Kasumi-1 (cell line): ENCODE measurements around the gene DCST2.
A peak's percentile ranks its signal among the peaks of the same experiment; 100 is the strongest.

Experiments used
- DNase-seq, 2 experiments: peaks; one replicate each; lab custom pipeline; 2025; lab: John Stamatoyannopoulos, UW

Gene DCST2

DNA sequence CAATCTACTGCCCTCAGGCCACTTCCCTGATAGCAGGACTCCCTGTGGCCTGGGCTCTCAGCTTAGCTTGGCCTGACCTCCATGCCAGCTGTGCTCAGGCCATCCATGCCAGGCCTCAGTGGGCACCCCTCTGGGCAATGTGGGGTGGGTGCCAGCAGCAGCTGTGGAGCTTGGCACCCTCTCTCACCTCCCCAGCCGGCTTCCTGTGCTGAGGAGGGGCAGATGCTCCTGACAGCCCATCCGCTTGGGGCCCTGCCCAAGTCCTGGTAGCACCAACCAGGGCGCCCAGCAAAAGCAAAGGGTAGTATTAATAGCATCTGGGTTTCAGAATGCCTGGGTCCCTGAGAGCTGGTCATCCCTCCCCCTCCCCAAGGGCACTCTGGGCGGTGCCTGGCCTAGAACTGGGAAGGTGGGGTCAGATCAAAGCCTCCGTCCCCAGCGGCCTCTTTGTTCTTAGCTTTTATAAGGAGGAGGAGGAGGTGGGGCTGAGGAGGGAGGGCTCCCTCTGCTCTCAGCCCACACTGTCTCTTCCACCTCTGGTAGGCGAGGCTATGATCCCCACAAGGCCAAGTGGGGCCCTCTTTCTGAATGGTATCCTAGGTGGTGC, 36.1 kb upstream of the DCST2 start:
- no peak for DNase-seq

GRCh38 chr1:155068599-155068998, 35.0 kb upstream of the DCST2 start:
- DNase-seq, result no peak

DNA sequence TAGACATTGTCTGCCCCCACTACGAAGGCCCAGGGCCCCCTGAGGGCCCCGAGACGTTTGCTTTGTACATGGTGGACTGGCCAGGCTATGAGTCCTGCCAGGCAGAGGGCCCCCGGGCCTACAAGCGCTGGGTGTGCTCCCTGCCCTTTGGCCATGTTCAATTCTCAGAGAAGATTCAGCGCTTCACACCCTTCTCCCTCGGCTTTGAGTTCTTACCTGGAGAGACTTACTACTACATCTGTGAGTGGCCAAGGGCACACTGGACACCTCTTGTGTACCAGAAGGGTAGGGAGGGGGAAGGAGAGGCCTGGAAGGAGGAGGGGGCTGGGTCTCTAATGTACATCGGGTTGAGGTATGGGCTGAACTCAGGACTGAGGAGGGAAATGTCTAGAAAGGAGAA, 33.2 kb upstream of the DCST2 start:
- DNase-seq, result no peak

DNA sequence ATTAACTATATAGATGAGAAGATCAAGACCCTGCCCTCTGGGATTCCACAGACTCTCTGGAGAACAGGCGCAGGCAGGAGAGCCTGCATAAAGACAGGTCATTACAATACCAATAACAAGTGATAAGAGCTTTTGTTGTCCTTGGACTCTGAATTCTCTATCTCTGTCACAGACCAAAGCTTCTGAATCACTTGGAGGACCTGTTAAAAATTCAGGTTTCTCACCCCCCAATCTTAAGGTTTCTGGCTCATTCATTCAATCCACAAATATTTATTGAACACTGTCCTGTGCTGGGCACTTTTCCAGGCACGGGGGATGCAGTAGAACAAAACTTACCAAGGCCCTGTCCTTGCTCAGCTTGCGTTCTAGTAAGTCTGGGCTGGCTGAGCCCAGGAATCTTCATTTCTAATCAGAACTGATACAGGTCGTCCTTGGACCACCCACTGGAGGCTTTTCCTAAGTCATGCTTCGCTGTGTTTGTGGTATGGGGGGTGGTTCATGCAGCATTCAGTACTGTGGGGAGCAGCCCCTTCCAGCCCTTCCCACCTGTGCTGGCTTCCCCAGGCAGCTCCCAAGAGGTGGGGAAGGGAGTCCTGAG, 31.4 kb upstream of the DCST2 start:
- no peak for DNase-seq

DNA sequence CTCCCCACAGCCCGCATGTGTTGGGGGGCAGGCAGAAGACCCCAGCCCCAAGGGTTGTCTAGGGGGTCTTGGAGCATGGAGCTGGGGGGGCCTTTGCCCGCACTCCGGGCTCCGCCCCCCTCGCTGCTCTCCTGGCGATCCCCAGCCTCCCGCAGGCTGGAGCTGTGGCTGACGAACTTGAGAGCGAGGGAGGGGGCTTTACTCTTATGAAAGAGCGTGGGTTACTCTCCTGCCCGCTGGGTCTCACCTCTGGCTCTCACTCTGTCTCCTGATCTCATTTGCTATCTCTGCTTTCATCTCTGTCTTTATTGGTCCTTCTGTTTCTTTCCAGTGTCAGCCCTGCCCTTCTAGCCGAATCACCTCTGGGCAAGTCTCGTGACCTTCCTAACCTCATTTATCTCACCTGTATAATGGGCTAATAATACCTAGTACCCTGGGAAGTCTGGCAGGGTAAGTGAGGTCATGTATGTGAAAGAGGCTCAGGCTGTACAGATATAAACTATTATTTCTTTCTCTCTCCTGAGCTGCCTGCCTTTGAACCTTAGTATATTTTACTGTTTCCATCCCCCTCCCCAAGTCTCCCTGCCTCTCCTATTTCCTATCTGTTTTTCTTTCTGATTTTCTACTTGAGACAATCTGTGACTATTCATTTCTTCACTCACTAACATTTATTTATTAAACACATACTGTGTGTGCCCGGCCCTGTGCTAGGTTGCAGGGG, 30.7 kb upstream of the DCST2 start:
- peak; percentile 33 to 38 for DNase-seq

DNA sequence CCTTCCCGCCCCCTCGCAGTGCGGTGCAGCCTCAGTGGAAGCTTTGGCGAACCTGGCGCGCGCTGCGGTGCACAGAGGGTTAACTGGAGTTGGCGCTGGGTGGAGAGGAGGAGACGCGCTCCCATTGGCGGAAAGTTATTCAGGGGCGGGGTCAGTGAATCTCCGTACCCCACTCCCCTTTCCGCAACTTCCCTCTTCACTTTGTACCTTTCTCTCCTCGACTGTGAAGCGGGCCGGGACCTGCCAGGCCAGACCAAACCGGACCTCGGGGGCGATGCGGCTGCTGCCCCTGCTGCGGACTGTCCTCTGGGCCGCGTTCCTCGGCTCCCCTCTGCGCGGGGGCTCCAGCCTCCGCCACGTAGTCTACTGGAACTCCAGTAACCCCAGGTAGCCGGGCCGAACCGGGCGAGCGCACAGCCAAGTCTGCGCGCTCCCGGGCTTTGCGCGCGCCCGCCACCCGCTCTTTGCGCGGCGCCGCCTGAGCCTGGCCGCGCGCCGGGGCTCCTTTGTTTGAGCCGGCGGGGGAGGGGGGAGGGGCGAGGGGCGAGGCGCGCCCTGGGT, 30.0 kb upstream of the DCST2 start, which contains the start of gene EFNA4:
TSS of gene EFNA4 (plus strand) at position 191 of the 561 bp plus-strand sequence. CDS start at position 275, 84 bp downstream.
- peak; percentile 95 to 97 for DNase-seq

DNA sequence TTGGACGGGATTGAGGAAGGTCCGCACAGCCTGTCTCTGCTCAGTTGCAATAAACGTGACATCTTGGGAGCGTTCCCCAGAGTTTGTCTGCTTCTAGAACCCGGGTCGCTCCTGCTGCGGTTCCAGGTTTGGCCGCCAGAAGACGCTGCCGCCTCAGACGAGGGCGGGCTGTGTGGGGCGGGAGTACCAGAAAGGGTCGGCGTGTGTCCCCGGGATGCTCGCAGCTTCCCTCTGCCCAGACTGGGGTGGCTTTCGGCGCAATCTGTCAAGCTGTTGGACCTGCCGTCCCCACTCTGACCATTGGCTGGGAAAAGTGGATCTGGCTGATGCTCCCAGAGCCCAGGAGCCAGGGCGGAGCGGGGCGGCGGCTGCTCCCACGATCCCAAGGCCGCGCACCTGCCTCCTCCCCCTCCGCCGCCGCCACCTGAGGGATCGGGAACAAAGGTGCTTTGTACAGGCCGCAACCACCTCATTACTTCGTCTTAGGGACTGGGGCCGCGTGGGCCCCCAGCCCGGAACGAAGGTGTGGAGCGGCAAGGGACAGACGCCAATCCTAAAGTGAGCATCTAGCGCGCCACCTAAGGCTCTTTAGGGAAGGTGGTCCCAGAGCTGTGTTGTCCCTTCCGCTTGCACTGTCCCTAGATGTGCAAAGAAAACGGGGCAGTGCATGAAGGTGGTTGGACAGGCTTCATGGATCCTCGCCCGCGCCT, 29.3 kb upstream of the DCST2 start:
- DNase-seq, result no peak

DNA sequence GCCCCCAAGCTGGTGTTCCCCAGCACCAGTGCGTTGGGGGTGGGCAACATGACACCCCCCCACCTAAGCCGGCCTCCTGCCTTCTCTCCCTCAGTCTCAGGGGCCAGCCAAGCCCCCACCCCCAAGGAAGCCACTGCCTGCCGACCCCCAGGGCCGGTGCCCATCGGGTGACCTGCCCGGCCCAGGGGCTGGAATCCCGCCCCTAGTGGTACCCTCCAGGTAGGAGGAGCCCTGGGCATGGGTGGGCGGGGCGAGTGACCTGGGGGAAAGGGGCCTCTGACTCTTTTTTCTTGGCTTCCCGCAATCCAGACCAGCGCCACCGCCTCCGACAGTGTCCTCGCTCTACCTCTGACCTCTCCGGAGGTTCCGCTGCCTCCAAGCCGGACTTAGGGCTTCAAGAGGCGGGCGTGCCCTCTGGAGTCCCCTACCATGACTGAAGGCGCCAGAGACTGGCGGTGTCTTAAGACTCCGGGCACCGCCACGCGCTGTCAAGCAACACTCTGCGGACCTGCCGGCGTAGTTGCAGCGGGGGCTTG, 28.6 kb upstream of the DCST2 start:
- DNase-seq, result no peak

- DNase-seq, result peak; percentile 65 to 76
Measured at GRCh38 chr1:155061381-155062150, 28.0 kb upstream of the DCST2 start.

GRCh38 chr1:155060736-155061135, 27.2 kb upstream of the DCST2 start:
- no peak for DNase-seq

- no peak for DNase-seq
Measured at GRCh38 chr1:155057788-155058211, 24.2 kb upstream of the DCST2 start.

DNA sequence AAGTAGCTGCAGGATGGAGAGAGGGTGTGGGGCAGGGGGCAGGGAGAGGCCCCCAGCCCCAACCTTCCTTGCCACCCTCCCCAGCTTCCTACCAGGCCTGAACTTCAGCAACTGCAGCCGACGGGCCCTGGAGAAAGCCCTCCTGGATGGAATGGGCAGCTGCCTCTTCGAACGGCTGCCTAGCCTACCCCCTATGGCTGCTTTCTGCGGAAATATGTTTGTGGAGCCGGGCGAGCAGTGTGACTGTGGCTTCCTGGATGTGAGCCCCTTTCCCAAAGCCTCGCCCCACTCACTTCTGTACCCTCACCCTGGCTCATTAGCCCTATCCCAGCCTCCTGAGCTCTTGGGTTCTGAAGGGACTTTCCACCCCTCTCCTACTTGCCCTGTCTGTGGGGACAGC, 23.5 kb upstream of the DCST2 start:
- no peak for DNase-seq

DNA sequence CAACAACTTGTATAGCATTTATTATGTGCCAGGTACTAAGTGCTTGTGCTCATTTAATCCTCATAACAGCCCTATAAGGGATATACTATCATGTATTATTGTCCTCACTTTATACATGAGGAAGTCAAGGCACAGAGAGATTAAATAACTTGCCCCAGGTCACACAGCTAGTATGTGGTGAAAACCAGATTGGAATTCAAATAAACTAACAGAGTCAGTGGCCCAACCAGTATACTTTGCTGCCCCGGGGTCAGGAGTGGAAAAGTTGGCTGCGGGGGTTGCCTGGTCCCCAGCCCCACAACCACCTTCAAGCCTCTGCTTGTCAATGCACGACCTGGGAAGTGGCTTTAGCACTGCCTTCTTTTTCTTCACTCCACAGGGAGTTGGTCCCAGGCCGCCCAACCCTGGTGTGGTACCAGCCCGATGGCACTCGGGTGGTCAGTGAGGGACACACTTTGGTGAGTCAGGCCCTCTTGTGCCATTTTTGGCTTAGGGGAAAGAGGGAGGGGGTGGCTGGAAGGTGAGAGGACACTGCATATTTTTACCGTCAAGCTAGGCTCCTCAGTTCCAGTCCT, 20.0 kb upstream of the DCST2 start:
- no peak for DNase-seq

DNA sequence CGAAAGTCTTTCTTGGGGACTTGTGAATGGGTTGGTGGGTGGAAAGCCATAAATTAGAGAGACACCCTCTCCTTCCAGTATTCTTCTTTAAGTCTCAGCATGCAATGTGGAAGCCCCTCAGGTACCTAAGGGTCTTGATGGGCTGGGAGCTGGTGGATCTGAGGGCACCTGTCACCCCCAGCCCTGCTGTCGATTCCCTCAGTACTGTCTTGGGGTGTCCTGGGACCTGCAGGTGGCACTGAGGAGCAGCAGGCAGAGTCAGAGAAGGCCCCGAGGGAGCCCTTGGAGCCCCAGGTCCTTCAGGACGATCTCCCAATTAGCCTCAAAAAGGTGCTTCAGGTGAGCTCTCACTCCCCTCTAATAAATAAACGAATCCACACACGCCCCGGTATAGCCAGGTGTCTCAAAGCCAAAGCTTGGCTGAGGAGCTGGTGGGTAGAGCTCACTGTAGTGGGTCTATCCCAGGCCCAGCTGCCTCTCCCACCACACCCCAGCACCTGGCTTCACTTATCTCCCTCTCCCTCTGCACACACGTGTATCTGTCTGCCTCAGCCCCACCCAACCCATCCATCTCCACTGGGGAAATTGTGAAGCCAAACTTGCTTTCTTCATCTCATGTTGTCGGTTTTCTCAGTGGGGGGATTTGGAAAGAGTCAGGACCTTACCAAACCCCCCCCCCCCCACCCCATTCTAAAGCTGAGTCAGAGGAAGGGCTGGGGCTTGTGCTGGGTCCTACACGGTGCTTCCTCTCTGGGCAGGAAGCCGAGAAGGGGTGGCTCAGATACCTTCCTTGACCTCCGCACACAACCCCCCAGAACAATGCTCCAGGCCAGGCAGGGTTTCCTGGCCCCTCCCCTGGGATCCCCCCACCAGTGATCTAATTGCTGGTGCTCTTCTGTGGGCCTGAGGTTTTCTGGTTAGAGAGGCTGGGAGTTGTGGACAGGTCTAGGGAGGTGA, 19.1 kb upstream of the DCST2 start:
- DNase-seq, result peak; percentile 42 to 47

- DNase-seq, result peak; percentile 19 to 47
Measured at GRCh38 chr1:155051777-155052398, 18.3 kb upstream of the DCST2 start.

DNA sequence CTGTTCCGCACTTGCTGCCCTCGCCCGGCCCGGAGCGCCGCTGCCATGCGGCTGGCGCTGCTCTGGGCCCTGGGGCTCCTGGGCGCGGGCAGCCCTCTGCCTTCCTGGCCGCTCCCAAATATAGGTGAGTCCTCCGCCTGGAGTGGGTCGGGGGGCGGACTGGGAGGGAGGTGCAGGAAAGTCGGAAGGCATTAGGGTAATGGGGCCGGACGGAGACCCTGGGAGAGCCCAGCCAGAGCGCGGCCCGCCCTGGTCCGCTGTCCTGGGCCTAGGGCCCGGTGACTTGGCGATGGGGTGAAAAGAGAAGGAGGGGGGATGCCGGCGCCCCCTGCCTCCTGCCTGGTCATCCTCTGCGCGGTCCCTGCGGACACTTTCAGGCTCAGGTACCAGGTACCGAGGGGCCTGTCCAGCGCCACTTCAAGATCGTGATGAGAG, 17.8 kb upstream of the DCST2 start:
- no peak for DNase-seq

DNA sequence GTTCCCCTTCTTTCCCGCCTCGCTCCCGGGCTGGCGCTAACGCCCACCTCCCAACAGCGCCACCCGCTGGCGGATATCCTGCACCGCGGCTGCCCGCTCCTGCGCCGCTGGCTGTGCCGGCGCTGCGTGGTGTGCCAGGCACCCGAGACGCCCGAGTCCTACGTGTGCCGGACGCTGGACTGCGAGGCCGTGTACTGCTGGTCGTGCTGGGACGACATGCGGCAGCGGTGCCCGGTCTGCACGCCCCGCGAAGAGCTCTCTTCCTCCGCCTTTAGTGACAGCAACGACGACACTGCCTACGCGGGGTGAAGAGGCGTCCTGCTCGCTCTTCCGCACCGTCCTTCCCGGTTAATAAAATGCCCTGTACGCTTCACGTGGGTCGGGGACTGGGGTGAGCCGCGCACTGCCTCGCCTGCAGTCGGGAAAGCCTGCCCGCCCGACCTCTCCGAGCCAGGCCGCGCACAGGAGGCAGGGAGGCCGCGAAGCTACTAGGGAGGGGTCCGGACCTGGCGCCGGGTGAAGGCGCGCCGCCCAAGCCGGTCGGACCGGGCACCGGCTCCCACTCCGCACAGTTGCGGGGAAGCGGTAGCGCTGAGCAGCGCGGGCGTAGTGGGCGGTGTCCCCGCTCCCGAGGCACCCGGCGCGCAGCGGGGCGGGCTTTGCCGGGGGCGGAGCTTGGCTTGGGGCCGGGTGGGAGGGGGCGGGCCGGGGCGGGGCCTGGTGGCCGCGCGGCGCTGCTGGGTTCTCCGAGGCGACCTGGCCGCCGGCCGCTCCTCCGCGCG, 17.2 kb upstream of the DCST2 start, which contains the start of gene ADAM15:
TSS of gene ADAM15 (plus strand) at position 757 of the 782 bp plus-strand sequence. CDS start 71 bp downstream, outside the sequence.
- DNase-seq, result peak; percentile 68 to 74
